GM19025 (cell line): ENCODE data around the gene SYS1.

Experiments used
- ATAC-seq: cut with Tn5 transposase; IDR thresholded peaks from one replicate; pipeline ENCODE4 v1.9.1; 2021; ENCODE audit warnings: mild to moderate bottlenecking, low read depth, moderate library complexity; ENCODE audit not compliant: unreplicated experiment

SYS1 gene

GRCh38 chr20:45409521-45410272 lies 46.7 kb downstream of the SYS1 start:
- no peak for ATAC-seq

GRCh38 chr20:45410887-45411286 lies 47.9 kb downstream of the SYS1 start:
- ATAC-seq = no peak

GRCh38 chr20:45412653-45413052 lies 49.7 kb downstream of the SYS1 start:
- no peak for ATAC-seq

GRCh38 chr20:45413479-45413878 lies 50.5 kb downstream of the SYS1 start:
- ATAC-seq = no peak

- peak; percentile 71 for ATAC-seq
Observed at GRCh38 chr20:45415822-45416637, 53.1 kb downstream of the SYS1 start, which contains the start of gene PIGT. Gene PIGT (plus strand): TSS chr20:45416141. CDS start chr20:45416157, 16 bp downstream.

GRCh38 chr20:45416917-45417316 lies 54.0 kb downstream of the SYS1 start:
- no peak for ATAC-seq
